Measurements from ENCODE around the gene SMIM24.

SMIM24 gene

GRCh38 chr19:3497757-3498520, 17.6 kb upstream of the SMIM24 start:
- no peak for DNase-seq (ENCODE audit: low read depth in 2 of 2)

GRCh38 chr19:3496392-3497273, 16.3 kb upstream of the SMIM24 start:
- no peak for DNase-seq (ENCODE audit: low read depth in 2 of 2)

GRCh38 chr19:3494559-3494958, 14.2 kb upstream of the SMIM24 start:
- no peak for DNase-seq (ENCODE audit: low read depth in 2 of 2)

- DNase-seq (ENCODE audit: low read depth in 2 of 2): no peak
Observed at GRCh38 chr19:3494051-3494450, 13.7 kb upstream of the SMIM24 start.

- no peak for DNase-seq (ENCODE audit: low read depth in 2 of 2)
Observed at GRCh38 chr19:3493651-3494050, 13.3 kb upstream of the SMIM24 start.

- no peak for DNase-seq (ENCODE audit: low read depth in 2 of 2)
Observed at GRCh38 chr19:3492919-3493318, 12.6 kb upstream of the SMIM24 start.

- no peak for DNase-seq (ENCODE audit: low read depth in 2 of 2)
Observed at GRCh38 chr19:3492131-3492839, 12.0 kb upstream of the SMIM24 start.

- DNase-seq (ENCODE audit: low read depth in 2 of 2): no peak
Observed at GRCh38 chr19:3491396-3492119, 11.2 kb upstream of the SMIM24 start.

- no peak for DNase-seq (ENCODE audit: low read depth in 2 of 2)
Observed at GRCh38 chr19:3483226-3483628, 2.9 kb upstream of the SMIM24 start, which contains the start of gene SMIM44. TSS of gene SMIM44 (minus strand) at chr19:3483441. CDS start at chr19:3483403, 38 bp downstream.

GRCh38 chr19:3482507-3483225, 2.3 kb upstream of the SMIM24 start:
- DNase-seq (ENCODE audit: low read depth in 2 of 2): no peak

- DNase-seq (ENCODE audit: low read depth in 2 of 2): no peak
Observed at GRCh38 chr19:3481241-3482090, 1.1 kb upstream of the SMIM24 start.

- DNase-seq (ENCODE audit: low read depth in 2 of 2): no peak
Observed at GRCh38 chr19:3479834-3480215, 500 bp downstream of the SMIM24 start.

GRCh38 chr19:3479177-3479833, 1.0 kb downstream of the SMIM24 start:
- DNase-seq (ENCODE audit: low read depth in 2 of 2): no peak

GRCh38 chr19:3478409-3479176, 1.7 kb downstream of the SMIM24 start:
- DNase-seq (ENCODE audit: low read depth in 2 of 2): no peak

- DNase-seq (ENCODE audit: low read depth in 2 of 2): no peak
Observed at GRCh38 chr19:3477951-3478350, 2.4 kb downstream of the SMIM24 start.

GRCh38 chr19:3477506-3477905, 2.8 kb downstream of the SMIM24 start:
- DNase-seq (ENCODE audit: low read depth in 2 of 2): no peak

- no peak for DNase-seq (ENCODE audit: low read depth in 2 of 2)
Observed at GRCh38 chr19:3476830-3477229, 3.5 kb downstream of the SMIM24 start.

- DNase-seq (ENCODE audit: low read depth in 2 of 2): no peak
Observed at GRCh38 chr19:3475449-3475848, 4.9 kb downstream of the SMIM24 start.

- DNase-seq (ENCODE audit: low read depth in 2 of 2): no peak
Observed at GRCh38 chr19:3474614-3475013, 5.7 kb downstream of the SMIM24 start.

Data from fibroblast of skin of left quadriceps (primary cell).